Body of pancreas (tissue), 4 donors: ENCODE results near the gene PCDHB3.
"Not testable (repeated sequence)": the region's sequence is repeated elsewhere in the genome, so short reads cannot be mapped to it uniquely, and the experiment has no call there.

Experiments
- POLR2A ChIP-seq, 3 donors: fragments of 450-650 bp; IDR thresholded peaks; one replicate each; pipeline ENCODE4 v1.6.1; 2016; ENCODE audit warnings: antibody characterized with exemption in 3 of 3, mild to moderate bottlenecking in 2 of 3
- TF ChIP-seq, protein P1 (sequence below), 7 experiments: fragments of 450-650 bp in 4 of 7; fragments of 200-600 bp in 3 of 7; sonication (generic) in 3 of 7; IDR thresholded peaks; one replicate each; pipeline ENCODE4 v1.5.1; 2016 to 2019; ENCODE audit warnings: antibody characterized with exemption in 7 of 7

DNA sequence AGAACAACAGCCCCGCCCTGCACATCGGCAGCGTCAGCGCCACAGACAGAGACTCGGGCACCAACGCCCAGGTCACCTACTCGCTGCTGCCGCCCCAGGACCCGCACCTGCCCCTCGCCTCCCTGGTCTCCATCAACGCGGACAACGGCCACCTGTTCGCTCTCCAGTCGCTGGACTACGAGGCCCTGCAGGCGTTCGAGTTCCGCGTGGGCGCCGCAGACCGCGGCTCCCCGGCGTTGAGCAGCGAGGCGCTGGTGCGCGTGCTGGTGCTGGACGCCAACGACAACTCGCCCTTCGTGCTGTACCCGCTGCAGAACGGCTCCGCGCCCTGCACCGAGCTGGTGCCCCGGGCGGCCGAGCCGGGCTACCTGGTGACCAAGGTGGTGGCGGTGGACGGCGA, 4.1 kb upstream of the PCDHB3 start:
- TF ChIP-seq, protein P1, sequence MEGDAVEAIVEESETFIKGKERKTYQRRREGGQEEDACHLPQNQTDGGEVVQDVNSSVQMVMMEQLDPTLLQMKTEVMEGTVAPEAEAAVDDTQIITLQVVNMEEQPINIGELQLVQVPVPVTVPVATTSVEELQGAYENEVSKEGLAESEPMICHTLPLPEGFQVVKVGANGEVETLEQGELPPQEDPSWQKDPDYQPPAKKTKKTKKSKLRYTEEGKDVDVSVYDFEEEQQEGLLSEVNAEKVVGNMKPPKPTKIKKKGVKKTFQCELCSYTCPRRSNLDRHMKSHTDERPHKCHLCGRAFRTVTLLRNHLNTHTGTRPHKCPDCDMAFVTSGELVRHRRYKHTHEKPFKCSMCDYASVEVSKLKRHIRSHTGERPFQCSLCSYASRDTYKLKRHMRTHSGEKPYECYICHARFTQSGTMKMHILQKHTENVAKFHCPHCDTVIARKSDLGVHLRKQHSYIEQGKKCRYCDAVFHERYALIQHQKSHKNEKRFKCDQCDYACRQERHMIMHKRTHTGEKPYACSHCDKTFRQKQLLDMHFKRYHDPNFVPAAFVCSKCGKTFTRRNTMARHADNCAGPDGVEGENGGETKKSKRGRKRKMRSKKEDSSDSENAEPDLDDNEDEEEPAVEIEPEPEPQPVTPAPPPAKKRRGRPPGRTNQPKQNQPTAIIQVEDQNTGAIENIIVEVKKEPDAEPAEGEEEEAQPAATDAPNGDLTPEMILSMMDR (IDR thresholded peaks at IDR 0.05), result not testable (repeated sequence)
- TF ChIP-seq POLR2A (IDR thresholded peaks at IDR 0.05), result not testable (repeated sequence)
